HepG2 (cell line): ENCODE data around the gene NHSL1. TPM values are rescaled to one million over a fixed set of nuclear protein-coding genes. Genes with fewer than 3 reads are reported as not detected.

Experiments used
- ARID5B ChIP-seq: IDR thresholded peaks from 2 replicates; pipeline ENCODE4 v1.4.0; 2020; ENCODE audit warnings: mild to moderate bottlenecking, missing genetic modification reagents
- CREB1 ChIP-seq, 2 experiments: fragments of 450-650 bp in 1 of 2; IDR thresholded peaks; 2 replicates each; pipeline ENCODE4 v1.6.1; 2016 to 2017; ENCODE audit warnings: control low read depth in 1 of 2, mild to moderate bottlenecking in 1 of 2, missing compliant biosample characterization in 1 of 2, missing genetic modification characterization in 1 of 2
- JDP2 ChIP-seq: sonication (generic); formaldehyde crosslinking; IDR thresholded peaks from 2 replicates; pipeline ENCODE4 v1.8.1; 2022; ENCODE audit warnings: missing genetic modification reagents, borderline replicate concordance
- KLF6 ChIP-seq: IDR thresholded peaks from 2 replicates; pipeline ENCODE4 v1.8.0; 2016; ENCODE audit warnings: missing biosample characterization, missing genetic modification reagents
- MAF1 ChIP-seq: sonication (generic); formaldehyde crosslinking; IDR thresholded peaks from 2 replicates; pipeline ENCODE4 v1.5.0; 2020; ENCODE audit warnings: missing genetic modification reagents, borderline replicate concordance
- PCBP1 ChIP-seq: fragments of 200-400 bp; formaldehyde crosslinking; IDR thresholded peaks from 2 replicates; pipeline ENCODE4 v1.6.1; 2017; ENCODE audit warnings: mild to moderate bottlenecking, low read depth, low read length, borderline replicate concordance
- SRSF4 ChIP-seq: fragments of 200-400 bp; formaldehyde crosslinking; IDR thresholded peaks from one replicate; pipeline ENCODE4 v1.6.1; 2018; ENCODE audit warnings: mild to moderate bottlenecking, low read depth, low read length, moderate library complexity; ENCODE audit not compliant: poor library complexity, severe bottlenecking
- ZNF34 ChIP-seq: sonication (generic); formaldehyde crosslinking; IDR thresholded peaks from 2 replicates; pipeline ENCODE4 v1.4.0; 2020; ENCODE audit warnings: mild to moderate bottlenecking, missing genetic modification reagents, borderline replicate concordance
- ZNF775 ChIP-seq: sonication (generic); formaldehyde crosslinking; IDR thresholded peaks from 2 replicates; pipeline ENCODE4 v1.4.0; 2020; ENCODE audit warnings: missing genetic modification reagents, mild to moderate bottlenecking, moderate library complexity, borderline replicate concordance
- ZSCAN25 ChIP-seq: sonication (generic); formaldehyde crosslinking; IDR thresholded peaks from 2 replicates; pipeline ENCODE4 v1.8.0; 2022; ENCODE audit warnings: mild to moderate bottlenecking, missing genetic modification reagents
- polyA plus RNA-seq, 8 experiments: library from polyadenylated mRNA; depleted of rRNA in 3 of 8; stranded (reverse) in 7 of 8; unstranded in 1 of 8; fragments of >200 nt; fragmentation: Illumina TruSeq in 4 of 8; extraction: Trizol in 4 of 8; gene quantifications; 2 replicates each; pipeline versions ENCODE4 v1.2.1 to v1.2.3, GENCODE V29; 2011 to 2016; ENCODE audit warnings: low read depth in 4 of 8, missing spikeins in 1 of 8, mixed read lengths in 1 of 8; ENCODE audit not compliant: insufficient read depth in 1 of 8
- total RNA-seq, 5 experiments: library from RNA; depleted of rRNA; stranded (reverse); fragments of >200 nt; fragmentation: Illumina TruSeq; extraction: Trizol; gene quantifications; 2 replicates each; pipeline ENCODE4 v1.2.3, GENCODE V29; 2016; ENCODE audit warnings: low read depth in 1 of 5
- TF ChIP-seq, protein P1 (sequence below): sonication (generic); formaldehyde crosslinking; IDR thresholded peaks from 2 replicates; pipeline ENCODE4 v1.5.1; 2020; ENCODE audit warnings: mild to moderate bottlenecking, missing genetic modification reagents, borderline replicate concordance
- TF ChIP-seq, protein P2 (sequence below): sonication (generic); formaldehyde crosslinking; IDR thresholded peaks from 2 replicates; pipeline ENCODE4 v1.9.0; 2021; ENCODE audit warnings: missing genetic modification reagents, borderline replicate concordance

The NHSL1 gene
- total and polyA plus RNA-seq, 2 of the 13 experiments (the other 11 are each of a cell fraction or from before 2014, with no cell fraction given): 24.9 to 53.6 TPM

- TF ChIP-seq, protein P1, sequence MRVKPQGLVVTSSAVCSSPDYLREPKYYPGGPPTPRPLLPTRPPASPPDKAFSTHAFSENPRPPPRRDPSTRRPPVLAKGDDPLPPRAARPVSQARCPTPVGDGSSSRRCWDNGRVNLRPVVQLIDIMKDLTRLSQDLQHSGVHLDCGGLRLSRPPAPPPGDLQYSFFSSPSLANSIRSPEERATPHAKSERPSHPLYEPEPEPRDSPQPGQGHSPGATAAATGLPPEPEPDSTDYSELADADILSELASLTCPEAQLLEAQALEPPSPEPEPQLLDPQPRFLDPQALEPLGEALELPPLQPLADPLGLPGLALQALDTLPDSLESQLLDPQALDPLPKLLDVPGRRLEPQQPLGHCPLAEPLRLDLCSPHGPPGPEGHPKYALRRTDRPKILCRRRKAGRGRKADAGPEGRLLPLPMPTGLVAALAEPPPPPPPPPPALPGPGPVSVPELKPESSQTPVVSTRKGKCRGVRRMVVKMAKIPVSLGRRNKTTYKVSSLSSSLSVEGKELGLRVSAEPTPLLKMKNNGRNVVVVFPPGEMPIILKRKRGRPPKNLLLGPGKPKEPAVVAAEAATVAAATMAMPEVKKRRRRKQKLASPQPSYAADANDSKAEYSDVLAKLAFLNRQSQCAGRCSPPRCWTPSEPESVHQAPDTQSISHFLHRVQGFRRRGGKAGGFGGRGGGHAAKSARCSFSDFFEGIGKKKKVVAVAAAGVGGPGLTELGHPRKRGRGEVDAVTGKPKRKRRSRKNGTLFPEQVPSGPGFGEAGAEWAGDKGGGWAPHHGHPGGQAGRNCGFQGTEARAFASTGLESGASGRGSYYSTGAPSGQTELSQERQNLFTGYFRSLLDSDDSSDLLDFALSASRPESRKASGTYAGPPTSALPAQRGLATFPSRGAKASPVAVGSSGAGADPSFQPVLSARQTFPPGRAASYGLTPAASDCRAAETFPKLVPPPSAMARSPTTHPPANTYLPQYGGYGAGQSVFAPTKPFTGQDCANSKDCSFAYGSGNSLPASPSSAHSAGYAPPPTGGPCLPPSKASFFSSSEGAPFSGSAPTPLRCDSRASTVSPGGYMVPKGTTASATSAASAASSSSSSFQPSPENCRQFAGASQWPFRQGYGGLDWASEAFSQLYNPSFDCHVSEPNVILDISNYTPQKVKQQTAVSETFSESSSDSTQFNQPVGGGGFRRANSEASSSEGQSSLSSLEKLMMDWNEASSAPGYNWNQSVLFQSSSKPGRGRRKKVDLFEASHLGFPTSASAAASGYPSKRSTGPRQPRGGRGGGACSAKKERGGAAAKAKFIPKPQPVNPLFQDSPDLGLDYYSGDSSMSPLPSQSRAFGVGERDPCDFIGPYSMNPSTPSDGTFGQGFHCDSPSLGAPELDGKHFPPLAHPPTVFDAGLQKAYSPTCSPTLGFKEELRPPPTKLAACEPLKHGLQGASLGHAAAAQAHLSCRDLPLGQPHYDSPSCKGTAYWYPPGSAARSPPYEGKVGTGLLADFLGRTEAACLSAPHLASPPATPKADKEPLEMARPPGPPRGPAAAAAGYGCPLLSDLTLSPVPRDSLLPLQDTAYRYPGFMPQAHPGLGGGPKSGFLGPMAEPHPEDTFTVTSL (CRISPR knock-in tag): peak; percentile 60; the same call in 1 of the 2 replicates
- TF ChIP-seq MAF1 (CRISPR knock-in tag) (peak; percentile 82; the same call in 1 of the 2 replicates), JDP2 (CRISPR knock-in tag) (no peak; the same call in 1 of the 2 replicates), PCBP1 (no peak), SRSF4 (no peak), ZNF775 (CRISPR knock-in tag) (0 out of 2 replicates have a peak, but pooled peaks have one; percentile 44), ARID5B (CRISPR knock-in tag) (peak; percentile 86), CREB1 (IDR thresholded peaks at IDR 0.05) (peak; percentile 33; the same call in 1 of the 2 replicates), CREB1 (CRISPR knock-in tag; IDR thresholded peaks at IDR 0.05) (no peak), ZSCAN25 (no peak; the same call in 1 of the 2 replicates), KLF6 (CRISPR knock-in tag) (peak; percentile 43; the same call in 1 of the 2 replicates), ZNF34 (CRISPR knock-in tag) (peak; percentile 90; the same call in 1 of the 2 replicates)
- TF ChIP-seq, protein P2, sequence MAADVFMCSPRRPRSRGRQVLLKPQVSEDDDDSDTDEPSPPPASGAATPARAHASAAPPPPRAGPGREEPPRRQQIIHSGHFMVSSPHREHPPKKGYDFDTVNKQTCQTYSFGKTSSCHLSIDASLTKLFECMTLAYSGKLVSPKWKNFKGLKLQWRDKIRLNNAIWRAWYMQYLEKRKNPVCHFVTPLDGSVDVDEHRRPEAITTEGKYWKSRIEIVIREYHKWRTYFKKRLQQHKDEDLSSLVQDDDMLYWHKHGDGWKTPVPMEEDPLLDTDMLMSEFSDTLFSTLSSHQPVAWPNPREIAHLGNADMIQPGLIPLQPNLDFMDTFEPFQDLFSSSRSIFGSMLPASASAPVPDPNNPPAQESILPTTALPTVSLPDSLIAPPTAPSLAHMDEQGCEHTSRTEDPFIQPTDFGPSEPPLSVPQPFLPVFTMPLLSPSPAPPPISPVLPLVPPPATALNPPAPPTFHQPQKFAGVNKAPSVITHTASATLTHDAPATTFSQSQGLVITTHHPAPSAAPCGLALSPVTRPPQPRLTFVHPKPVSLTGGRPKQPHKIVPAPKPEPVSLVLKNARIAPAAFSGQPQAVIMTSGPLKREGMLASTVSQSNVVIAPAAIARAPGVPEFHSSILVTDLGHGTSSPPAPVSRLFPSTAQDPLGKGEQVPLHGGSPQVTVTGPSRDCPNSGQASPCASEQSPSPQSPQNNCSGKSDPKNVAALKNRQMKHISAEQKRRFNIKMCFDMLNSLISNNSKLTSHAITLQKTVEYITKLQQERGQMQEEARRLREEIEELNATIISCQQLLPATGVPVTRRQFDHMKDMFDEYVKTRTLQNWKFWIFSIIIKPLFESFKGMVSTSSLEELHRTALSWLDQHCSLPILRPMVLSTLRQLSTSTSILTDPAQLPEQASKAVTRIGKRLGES (CRISPR knock-in tag): no peak; the same call in 1 of the 2 replicates
Measured at GRCh38 chr6:138403801-138404665, 95.3 kb downstream of the NHSL1 start, which contains the start of gene HEBP2 (continued).
